HG02973 (cell line): ENCODE measurements around the gene SELENBP1.
"Not testable (repeated sequence)": the region's sequence is repeated elsewhere in the genome, so short reads cannot be mapped to it uniquely, and the experiment has no call there.

ENCODE experiments used
- ATAC-seq: cut with Tn5 transposase; IDR thresholded peaks from one replicate; pipeline ENCODE4 v1.9.1; 2021; ENCODE audit warnings: moderate library complexity; ENCODE audit not compliant: unreplicated experiment

The SELENBP1 gene

DNA sequence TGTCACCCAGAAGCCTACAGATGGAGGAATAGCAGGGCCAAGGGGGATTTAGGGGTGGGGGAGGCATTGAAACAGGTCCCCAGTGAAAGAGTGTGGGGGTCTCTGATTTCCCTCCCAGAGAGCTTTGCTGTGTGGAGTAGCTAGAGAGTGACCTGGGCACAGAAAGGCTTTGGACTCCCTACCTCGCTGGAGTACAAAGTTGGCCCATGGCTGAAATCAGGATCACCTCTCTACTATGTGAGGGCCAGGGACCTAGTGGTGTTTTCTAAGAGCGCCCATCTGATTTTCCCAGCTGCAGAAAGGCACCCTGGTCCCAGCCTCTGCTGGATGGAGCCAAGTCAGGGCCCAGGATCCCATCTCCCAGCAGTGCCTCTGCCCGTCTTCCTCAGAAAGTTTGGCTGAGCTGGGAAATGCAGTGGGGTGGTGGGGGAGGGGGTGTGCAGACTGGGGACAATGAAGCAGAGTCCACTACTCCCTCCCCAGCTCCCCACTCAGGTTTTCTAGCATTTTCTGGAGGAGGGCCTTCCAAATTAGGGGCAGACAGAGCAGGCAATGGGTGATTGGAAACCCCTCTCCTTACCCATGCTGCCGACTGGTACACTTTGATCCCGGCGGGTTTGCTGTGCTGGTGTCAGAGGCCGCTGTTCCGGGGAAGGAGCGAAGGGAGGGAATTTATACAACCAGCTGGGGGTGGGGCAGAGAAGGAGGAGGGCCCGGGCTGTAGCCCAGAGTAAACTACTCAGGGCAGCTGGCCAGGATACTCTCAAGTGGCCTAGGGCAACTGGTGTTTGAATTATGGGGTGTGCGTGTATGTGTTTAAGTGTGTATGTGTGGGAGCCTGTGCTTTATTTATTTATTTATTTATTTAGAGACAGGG is at the start of gene SELENBP1:
TSS of gene SELENBP1 (minus strand) at position 648 of the 877 bp plus-strand sequence. CDS start at position 584, 64 bp downstream.
- ATAC-seq: no peak

DNA sequence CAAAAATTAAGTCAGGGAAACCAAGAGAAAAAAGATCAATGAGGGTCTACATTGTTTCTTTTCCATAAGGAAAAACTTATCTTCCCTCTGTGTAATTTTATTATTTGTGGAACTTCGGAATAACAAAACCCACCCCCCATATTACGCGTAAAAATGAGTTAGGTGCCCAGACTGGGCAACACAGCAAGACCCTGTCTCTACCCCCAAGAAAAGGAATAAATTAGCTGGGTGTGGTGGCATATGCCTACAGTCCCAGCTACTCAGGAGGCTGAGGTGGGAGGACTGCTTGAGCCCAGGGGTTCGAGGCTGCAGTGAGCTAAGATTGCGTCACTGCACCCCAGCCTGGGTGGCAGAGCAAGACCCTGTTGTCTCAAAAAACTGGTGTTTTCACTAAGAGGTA is 47.3 kb upstream of the SELENBP1 start:
- no peak for ATAC-seq

DNA sequence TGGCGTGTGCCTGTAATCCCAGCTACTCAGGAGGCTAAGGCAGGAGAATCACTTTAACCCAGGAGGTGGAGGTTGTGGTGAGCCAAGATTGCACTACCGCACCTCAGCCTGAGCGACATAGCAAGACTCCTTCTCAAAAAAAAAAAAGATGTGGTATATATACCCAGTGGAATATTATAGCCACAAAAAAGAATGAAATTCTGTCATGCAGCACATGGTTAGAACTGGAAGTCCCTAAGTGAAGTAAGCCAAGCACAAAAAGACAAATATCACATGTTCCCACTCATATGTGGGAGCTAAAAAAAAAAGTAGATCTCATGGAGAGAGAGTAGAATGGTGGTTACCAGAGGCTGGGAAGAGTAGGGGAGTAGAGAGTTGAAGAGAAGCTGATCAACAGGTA is 45.6 kb upstream of the SELENBP1 start:
- ATAC-seq: no peak

DNA sequence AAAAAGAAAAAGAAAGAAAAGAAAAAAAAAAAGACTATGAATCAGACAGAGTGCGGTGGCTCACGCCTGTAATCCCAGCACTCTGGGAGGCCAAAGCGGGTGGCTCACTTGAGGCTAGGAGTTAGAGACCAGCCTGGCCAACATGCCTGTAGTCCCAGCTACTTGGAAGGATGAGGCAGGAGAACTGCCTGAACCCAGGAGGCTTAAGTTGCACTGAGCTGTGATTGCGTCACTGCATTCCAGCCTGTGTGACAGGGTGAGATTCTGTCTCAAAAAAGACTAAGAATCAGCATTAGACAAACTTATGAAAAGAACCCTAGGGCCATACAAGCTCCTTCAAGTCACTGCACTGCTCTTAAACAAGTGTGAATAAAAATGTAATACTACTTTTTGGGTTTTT is 43.7 kb upstream of the SELENBP1 start:
- ATAC-seq: no peak

DNA sequence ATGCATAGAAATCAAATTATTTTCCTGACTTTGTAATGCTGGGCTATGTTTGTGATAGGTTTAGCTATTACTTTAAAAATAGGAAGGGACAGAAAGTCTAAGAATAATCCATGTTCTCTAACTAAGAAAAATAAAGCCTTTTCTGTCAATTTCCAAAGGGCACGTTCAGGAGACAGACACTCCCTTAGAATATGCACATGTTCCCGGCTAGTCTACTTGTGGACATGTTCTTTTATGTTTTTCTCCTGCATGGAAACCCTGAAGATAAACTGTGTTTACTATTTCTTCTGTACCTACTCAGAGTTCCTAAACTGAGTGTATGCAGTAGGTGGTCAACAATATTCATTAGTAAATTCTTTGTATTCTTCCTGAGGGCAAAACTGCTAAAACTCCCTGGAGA is 39.4 kb upstream of the SELENBP1 start:
- no peak for ATAC-seq

DNA sequence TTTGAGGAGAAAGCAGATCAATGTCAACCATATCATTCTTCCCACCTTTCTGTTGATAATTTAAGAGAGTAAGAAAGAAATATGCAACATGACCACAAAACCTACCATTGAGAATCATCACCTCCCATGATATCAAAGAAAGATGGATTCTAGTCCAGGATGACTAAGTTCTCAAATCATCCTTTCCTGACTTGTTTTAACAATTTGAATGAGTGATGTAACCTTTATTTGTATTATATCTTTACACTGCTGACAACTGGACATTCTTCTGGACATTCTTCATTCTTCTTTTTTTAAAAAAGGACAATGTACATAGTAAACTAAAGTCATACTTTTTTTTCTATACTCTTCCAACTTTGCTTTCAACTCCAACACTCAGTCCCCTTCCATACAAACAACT is 36.4 kb upstream of the SELENBP1 start:
- no peak for ATAC-seq

DNA sequence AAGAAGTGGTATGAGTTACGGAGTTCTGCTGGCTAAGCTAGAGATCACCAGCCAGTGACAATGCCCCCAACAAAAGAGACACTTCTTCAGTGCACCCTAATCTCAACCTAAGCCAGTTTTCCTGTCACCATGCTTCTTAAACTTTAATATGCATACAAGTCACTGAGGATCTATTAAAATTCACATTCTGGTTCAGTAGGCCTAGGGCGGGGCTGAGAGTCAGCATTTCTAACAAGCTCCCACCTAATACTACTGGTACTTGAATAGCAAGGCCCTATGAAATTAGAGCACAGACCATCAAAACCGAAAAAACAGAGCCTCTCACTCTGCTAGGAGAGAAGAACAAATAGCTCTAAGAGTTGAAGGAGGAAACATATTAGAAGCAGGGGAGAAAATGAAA is 34.8 kb upstream of the SELENBP1 start:
- ATAC-seq: no peak

DNA sequence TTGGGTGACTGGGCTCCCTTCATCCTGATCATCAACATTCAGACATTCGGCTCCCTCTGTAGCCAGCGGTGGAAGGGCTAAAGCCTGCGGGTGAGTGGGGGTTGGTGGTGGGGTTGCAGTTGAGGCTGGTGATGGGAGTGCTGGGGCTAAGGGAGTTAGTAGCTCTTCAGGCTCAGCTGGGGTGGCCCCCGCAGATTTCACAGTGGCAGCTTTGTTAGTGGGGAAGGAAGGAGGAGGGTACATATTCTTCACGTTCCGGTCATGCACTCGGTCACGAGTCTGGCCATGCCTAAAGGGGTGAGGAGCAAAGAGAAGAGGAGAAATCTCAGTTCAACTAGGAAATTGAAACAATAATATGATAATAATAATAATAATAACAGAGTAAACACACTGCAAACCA is 33.7 kb upstream of the SELENBP1 start:
- ATAC-seq: no peak

DNA sequence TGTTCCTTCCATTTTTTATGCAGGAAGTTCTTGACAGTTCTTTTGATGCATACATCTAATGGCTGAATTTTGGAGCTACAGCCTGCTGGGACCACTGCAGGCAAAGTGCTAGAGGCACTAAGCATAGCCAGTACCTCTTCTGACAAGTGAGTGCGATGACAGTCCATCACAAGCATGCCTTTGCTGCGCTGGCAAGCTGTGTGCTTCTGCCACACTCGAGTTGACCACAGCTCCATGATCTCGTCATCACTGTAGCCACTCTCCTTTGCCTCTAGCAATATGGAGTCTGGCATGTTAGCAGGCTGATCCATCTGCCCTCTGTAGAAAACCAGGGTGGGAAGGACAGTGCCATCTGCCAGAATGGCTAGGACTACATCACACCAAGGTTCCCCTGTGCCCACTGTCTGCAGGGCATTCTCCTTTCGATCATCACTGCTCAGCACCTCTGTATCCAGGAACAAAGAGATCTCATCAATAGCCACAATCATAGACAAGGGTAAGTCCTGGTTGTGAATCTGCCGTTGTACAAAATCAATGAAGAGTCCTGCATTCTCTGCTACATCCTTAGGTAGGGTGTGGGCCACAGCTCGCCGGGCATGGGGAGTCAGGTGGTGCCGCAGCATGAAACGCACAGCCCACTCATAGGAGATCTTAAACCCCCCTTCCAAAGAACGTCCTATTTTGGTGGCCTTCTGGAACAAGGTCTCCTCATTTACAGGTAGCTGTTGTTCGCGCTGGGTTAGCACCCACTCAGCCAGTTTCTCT is 32.9 kb upstream of the SELENBP1 start:
- ATAC-seq: no peak

DNA sequence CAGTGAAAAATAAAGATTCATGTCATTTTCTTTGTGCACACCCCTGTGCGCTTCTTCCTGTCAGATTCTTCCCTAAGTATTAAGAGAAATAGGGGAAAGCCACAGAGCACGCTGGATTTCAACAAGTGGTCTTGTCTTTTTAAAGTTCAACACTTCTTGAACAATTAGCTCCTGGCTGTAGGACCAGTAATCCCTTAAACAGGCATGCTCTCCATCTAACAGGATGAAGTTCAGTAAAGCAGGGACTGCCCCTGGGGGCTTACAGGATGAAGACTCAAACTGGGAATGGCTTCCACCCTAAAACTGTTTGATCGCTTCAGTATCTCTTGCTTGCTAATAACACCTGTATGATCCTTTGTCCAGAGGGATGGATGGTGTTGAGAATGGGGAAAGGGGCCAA is 31.1 kb upstream of the SELENBP1 start:
- ATAC-seq: no peak

DNA sequence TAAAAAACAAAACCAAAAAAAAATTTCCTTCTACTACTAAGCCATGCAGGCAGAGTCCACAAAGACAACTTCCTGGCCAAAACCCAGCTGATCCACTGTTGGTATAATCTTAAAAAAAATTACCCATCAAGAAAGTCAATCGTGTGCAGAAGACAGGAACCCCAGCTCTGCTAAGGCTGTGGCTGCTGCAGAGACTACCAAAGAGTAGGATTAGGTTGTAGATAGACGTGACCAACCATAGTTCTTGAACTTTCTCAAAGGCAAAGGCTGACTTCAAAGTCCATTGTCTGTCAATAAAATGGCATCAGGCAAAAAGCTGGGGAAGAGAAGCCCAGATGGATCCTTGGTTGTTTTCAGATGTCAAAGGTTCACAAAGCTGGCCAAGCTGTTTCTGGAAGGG is 30.3 kb upstream of the SELENBP1 start:
- ATAC-seq: no peak

DNA sequence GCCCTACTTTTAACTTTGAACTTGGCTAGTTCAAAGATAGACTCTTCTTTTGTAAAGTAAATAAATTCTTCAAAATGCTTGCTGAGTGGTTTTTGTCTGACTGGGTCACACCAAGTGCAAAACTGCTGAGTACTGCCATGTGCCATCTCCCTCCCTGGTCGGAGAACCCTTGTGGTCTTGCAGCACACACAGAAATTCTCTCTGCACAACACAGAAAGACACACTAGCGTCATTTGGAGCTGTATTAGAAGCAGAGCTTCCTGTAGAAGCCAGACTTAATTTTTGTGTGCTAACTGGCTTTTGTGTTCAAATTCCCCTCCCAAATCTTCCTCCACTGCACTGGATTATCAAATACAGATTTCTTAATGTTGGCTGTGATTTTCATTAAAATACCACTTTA is 29.4 kb upstream of the SELENBP1 start:
- no peak for ATAC-seq

DNA sequence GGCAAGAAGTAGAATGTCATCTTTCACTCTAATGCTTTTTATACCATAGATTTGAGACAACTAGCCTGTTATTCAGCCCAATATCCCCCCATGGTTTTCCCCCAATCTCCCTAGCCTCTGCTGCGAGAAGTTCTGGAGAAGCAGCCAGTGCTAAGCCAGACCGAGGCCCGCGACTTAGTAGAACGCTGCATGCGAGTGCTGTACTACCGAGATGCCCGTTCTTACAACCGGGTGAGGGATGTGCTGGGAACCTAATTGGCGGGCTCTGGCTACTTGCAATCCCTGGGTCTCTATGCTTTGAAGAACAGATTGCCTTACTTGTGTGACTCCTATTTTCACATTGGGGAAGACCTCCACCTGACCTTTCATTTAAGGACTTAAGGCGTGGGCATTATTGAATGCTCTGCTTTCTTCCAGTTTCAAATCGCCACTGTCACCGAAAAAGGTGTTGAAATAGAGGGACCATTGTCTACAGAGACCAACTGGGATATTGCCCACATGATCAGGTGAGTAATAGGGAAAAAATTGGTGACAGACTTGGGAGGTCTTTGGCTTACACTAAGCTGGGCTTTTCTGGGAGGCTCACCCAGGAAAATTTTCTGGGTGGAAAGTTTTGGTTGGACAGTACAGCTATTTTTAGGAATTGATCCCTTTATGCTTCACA is 28.8 kb upstream of the SELENBP1 start:
- no peak for ATAC-seq

DNA sequence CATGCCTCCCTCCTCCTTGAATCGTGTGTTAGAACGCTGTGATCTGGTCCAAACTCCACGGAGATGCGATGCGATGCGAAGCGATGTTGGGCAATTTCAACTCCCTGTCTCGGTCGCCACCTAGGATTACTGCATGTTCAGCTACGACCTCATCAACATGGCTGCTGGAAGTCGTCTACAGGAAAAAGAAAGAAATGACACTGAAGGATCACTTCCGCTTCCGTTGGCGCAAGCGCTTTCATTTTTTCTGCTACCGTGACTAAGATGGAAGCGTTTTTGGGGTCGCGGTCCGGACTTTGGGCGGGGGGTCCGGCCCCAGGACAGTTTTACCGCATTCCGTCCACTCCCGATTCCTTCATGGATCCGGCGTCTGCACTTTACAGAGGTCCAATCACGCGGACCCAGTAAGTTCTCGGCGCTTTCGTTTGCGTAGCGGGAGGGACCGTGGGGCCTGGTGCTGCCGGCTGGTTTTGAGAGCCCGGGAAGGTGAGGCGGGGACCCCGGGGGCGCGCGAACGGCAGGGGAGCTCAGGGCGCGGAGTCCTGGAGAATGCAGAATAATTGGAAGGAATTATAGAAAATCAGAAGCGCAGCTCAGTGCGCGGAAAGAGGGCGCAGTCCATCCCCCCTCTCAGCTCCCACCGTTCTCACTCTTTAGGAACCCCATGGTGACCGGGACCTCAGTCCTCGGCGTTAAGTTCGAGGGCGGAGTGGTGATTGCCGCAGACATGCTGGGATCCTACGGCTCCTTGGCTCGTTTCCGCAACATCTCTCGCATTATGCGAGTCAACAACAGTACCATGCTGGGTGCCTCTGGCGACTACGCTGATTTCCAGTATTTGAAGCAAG is 27.0 kb upstream of the SELENBP1 start, which contains the start of gene PSMB4:
TSS of gene PSMB4 (plus strand) at position 250 of the 848 bp plus-strand sequence. CDS start at position 265, 15 bp downstream.
- peak; percentile 80 for ATAC-seq

DNA sequence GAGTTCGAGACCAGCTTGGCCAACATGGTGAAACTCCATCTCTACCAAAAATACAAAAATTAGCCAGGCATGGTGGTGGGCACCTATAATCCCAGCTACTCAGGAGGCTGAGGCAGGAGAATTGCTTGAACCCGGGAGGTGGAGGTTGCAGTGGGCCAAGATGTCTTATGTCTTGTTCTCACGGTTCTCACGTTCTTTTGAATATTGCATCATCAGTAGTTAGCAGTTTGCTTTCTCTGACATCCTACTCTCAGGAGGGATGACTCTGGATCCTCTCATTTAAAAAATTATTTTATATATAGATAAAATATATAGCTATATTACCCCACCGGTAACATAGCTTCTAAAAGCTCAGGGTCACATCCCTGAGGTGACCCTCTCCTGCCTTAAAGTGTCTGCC is 23.8 kb upstream of the SELENBP1 start:
- ATAC-seq: not testable (repeated sequence)

DNA sequence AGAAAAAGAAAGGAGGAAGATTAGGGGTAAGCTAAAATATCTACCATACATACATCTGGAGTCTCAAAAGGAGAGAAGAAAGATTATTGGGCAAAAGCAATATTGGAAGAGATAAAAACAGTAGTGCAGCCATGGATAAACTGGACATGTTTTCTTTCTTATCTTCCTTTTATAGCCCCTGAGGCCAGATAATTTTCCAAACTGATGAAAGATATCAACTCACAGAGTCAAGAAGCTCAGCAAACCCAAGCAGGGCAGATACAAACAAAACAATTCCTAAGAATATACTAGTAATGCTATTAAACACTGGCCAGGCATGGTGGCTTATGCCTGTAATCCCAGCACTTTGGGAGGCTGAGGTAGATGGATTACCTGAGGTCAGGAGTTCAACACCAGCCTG is 21.1 kb upstream of the SELENBP1 start:
- ATAC-seq: no peak

DNA sequence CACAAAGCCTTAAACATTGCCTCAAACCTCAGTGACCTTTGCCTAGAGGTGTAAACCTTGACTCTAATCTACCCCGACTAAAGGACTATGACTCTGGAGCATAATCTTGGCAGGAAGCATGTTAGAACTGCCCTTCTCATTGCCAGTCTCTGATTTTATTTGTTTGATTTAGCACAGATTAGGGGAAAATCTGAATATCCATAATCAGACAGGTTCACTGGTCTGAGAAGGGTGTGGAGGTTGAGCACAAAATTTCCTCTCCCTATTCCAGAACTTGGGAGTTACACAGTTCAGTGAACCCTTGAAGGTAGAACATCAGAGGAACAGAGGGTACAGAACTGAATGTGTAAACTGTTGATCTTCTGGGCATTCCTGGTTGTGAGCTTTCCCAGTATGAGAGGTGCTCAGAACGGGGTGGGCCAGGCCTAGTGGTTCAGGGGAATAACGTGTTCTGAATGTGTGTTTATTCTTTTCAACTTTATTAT is 18.6 kb upstream of the SELENBP1 start:
- no peak for ATAC-seq

DNA sequence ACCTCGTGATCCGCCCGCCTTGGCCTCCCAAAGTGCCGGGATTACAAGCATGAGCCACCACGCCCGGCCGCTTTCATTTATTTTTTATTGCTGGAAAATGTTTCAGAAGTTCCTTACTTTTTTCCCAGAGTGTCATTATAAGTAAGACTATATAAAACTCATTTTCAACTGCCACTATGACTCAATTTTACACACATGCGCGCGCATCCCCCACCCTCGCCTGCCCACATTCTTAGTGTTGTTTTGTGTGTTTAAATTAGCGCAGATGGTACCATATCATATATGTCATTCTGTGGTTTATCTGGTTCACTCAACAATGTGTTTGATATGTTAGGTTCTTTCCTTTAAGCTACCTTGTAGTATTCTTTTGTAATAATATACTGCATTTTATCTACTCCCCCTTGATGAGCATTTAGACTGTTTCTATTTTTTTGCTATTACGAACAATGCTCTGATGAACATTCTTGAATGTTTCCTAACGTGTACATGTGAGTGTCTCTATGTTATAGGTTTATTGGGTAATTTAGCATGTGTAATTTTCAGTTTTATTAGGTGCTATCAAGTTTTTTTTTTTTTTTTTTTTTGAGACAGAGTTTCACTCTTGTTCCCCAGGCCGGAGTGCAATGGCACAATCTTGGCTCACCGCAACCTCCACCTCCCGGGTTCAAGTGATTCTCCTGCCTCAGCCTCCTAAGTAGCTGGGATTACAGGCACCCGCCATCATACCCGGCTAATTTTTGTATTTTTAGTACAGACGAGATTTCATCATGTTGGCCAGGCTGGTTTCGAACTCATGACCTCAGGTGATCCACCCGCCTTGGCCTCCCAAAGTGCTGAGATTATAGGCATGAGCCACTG is 17.9 kb upstream of the SELENBP1 start:
- not testable (repeated sequence) for ATAC-seq

DNA sequence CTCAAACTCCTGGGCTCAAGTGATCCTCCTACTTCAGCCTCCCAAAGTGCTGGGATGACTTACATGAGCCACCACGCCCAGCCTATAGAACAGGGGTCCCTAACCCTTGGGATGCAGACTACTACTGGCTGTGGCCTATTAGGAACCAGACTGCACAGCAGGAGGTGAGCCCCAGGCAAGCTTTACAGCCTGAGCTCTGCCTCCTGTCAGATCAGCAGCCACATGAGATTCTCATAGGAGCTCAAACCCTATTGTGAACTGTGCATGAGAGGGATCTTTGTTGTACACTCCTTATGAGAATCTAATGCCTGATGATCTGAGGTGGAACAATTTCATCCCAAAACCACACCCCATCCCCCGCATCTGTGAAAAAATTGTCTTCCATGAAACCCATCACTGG is 13.5 kb upstream of the SELENBP1 start:
- no peak for ATAC-seq
